Large intestine (tissue), 12 donors: ENCODE results near the gene VN1R2. TPM values are rescaled to one million over a fixed set of nuclear protein-coding genes. Genes with fewer than 3 reads are reported as not detected.
A peak's percentile ranks its signal among the peaks of the same experiment; 100 is the strongest.
"Not testable (repeated sequence)": the region's sequence is repeated elsewhere in the genome, so short reads cannot be mapped to it uniquely, and the experiment has no call there.

Source experiments
- DNase-seq, 2 donors: peaks; one replicate each; pipeline versions ENCODE4 v3.0.0 to v3.0.0-alpha.2; 2013
- H3K27ac ChIP-seq: one replicate; pipeline ENCODE4 v1.5.1; 2013; ENCODE audit warnings: low read length
- H3K27me3 ChIP-seq: 2 replicates; pipeline ENCODE4 v1.6.1; 2013; ENCODE audit warnings: low read length; ENCODE audit not compliant: control insufficient read depth, insufficient read depth
- H3K36me3 ChIP-seq: 2 replicates; pipeline ENCODE4 v1.6.1; 2013; ENCODE audit warnings: low read length; ENCODE audit not compliant: control insufficient read depth, insufficient read depth
- H3K4me1 ChIP-seq: one replicate; pipeline ENCODE4 v1.6.1; 2013; ENCODE audit warnings: low read length; ENCODE audit not compliant: control insufficient read depth, insufficient read depth
- H3K4me3 ChIP-seq: one replicate; pipeline ENCODE4 v1.5.1; 2013; ENCODE audit warnings: low read length
- H3K9me3 ChIP-seq: one replicate; pipeline ENCODE4 v1.6.1; 2013; ENCODE audit warnings: mild to moderate bottlenecking, low read depth, low read length, moderate library complexity; ENCODE audit not compliant: control insufficient read depth
- WGBS: methylation state at CpG from one replicate; pipeline ENCODE4 v1.1.5; 2013; ENCODE audit warnings: low lambda C conversion rate; ENCODE audit not compliant: insufficient coverage; 5-methylcytosine and 5-hydroxymethylcytosine counted together
- long read RNA-seq, 11 donors: transcript quantifications; one replicate each; lab custom pipeline, GENCODE V29; 2026
- polyA plus RNA-seq: library from polyadenylated mRNA; unstranded; fragments of 120-200 nt; gene quantifications from one replicate; pipeline ENCODE4 v1.2.1, GENCODE V29; 2013

Gene VN1R2, protein sequence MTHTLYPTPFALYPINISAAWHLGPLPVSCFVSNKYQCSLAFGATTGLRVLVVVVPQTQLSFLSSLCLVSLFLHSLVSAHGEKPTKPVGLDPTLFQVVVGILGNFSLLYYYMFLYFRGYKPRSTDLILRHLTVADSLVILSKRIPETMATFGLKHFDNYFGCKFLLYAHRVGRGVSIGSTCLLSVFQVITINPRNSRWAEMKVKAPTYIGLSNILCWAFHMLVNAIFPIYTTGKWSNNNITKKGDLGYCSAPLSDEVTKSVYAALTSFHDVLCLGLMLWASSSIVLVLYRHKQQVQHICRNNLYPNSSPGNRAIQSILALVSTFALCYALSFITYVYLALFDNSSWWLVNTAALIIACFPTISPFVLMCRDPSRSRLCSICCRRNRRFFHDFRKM
- polyA plus RNA-seq = 0.03 TPM
- long read RNA-seq, donor 1 = 0 reads
- long read RNA-seq, donor 2 = 0 reads
- long read RNA-seq, donor 3 = 0 reads
- long read RNA-seq, donor 4 = 0 reads
- long read RNA-seq, donor 5 = 0 reads
- long read RNA-seq, donor 6 = 0 reads
- long read RNA-seq, donor 7 = 0 reads
- long read RNA-seq, donor 8 = 0 reads
- long read RNA-seq, donor 9 = 0 reads
- long read RNA-seq, donor 10 = 0 reads
- long read RNA-seq, donor 11 = 0 reads

DNA sequence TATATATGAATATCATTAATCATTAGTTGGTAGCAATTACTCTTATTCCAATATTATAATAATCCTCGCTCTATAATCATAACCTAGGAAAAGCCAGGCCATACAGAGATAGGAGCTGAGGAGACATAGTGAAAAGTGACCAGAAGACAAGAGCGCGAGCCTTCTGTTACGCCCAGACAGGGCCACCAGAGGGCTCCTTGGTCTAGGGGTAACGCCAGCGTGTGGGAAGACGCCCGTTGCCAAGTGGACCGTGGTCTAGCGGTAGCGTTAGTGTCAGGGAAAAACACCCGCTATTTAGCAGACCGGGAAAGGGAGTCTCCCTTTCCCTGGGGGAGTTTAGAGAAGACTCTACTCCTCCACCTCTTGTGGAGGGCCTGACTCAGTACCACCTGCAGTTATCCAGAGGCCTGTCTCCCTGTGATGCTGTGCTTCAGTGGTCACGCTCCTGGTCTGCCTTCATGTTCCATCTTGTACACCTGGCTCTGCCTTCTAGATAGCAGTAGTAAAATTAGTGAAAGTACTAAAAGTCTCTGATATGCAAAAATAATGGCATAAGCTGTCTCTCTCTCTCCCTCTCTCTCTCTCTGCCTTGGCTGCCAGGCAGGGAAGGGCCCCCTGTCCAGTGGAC is at the start of gene VN1R2:
Gene VN1R2 (plus strand): TSS at position 578 of the 628 bp plus-strand sequence. CDS start 84 bp downstream, outside the sequence.
- H3K27ac ChIP-seq, H3K36me3 ChIP-seq, DNase-seq, H3K27me3 ChIP-seq, H3K9me3 ChIP-seq, H3K4me3 ChIP-seq, H3K4me1 ChIP-seq: not testable (repeated sequence)
- WGBS = no CpG with 5 or more reads among the region's 14 CpGs

GRCh38 chr19:53211554-53211953 is 46.5 kb upstream of the VN1R2 start:
- H3K4me3 ChIP-seq, DNase-seq, H3K4me1 ChIP-seq, H3K27me3 ChIP-seq, H3K36me3 ChIP-seq, H3K27ac ChIP-seq: not testable (repeated sequence)
- H3K9me3 ChIP-seq = peaks cover 37% of the 10 kb centered on the region
- WGBS = no CpG with 5 or more reads among the region's 3 CpGs

DNA sequence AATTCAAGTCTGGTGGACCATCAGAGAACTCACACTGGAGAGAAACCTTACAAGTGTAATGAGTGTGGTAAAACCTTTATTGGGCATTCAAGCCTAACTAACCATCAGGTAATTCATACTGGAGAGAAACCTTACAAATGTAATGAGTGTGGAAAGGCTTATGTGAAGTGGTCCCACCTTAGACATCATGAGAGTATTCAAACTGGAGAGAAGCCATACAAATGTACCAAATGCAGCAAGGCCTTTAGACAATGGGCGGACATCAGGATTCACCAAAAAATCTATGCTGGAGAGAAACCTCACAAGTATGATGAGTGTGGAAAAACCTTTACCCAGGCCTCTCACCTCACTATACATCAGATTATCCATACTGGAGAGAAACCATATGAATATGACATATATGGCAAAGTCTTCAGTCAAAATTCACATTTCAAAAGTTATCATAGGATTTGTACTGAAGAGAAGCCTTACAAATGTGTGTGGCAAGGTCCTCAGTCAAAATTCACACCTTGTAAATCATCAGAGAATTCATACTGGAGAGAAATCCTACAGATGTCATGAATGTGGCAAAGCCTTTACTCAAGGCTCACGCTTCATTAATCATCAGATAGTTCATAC is 45.3 kb upstream of the VN1R2 start:
- no peak for DNase-seq
- H3K4me3 ChIP-seq = no peak overlapping the region
- peaks cover 6% of the 10 kb centered on the region for H3K36me3 ChIP-seq
- H3K27me3 ChIP-seq = no peaks in the 10 kb centered on the region
- H3K27ac ChIP-seq = no peak overlapping the region
- WGBS = no CpG with 5 or more reads among the region's 2 CpGs
- H3K4me1 ChIP-seq = no peaks in the 10 kb centered on the region
- peaks cover 37% of the 10 kb centered on the region for H3K9me3 ChIP-seq

DNA sequence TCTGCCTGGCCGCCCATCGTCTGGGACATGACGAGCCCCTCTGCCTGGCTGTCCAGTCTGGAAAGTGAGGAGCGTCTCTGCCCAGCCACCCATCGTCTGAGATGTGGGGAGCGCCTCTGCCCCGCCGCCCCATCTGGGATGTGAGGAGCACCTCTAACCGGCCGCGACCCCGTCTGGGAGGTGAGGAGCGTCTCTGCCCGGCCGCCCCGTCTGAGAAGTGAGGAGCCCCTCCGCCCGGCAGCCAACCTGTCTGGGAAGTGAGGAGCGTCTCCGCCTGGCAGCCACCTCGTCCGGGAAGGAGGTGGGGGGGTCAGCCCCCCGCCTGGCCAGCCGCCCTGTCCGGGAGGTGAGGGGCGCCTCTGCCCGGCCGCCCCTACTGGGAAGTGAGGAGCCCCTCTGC is 35.4 kb upstream of the VN1R2 start:
- H3K27ac ChIP-seq, DNase-seq, H3K4me1 ChIP-seq, H3K4me3 ChIP-seq, H3K27me3 ChIP-seq, H3K36me3 ChIP-seq: not testable (repeated sequence)
- peaks cover 54% of the 10 kb centered on the region for H3K9me3 ChIP-seq
- no CpG with 5 or more reads among the region's 28 CpGs for WGBS

DNA sequence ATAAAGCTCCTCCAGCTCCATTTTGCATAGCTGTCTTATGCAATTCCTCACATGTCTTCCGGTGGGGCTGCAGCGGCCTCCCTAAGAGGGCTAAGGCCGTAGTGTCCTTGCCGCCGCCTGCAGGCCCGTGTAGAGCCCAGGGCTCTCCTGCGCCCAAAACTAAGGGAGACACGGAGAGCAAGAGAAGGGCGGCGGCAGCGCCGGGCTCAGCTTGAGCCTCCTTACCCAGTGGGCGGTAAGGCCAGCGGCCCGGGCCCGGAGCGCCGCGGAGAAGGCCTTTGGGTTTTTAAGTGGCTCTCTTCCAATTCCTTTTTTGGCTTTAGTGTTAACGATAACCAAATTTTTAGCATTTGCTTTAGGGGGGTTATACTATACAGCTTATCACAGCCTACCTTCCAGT is 33.5 kb upstream of the VN1R2 start:
- Histone ChIP-seq H3K4me1 (no peaks in the 10 kb centered on the region), H3K4me3 (no peak overlapping the region), H3K27ac (no peak overlapping the region), H3K36me3 (no peaks in the 10 kb centered on the region), H3K27me3 (no peaks in the 10 kb centered on the region), H3K9me3 (peaks cover 52% of the 10 kb centered on the region)
- 100% methylated on average over 1 of the region's 20 CpGs for WGBS
- no peak for DNase-seq

- Histone ChIP-seq H3K27ac (no peak overlapping the region), H3K4me3 (no peak overlapping the region), H3K27me3 (no peaks in the 10 kb centered on the region), H3K4me1 (no peaks in the 10 kb centered on the region), H3K9me3 (peaks cover 51% of the 10 kb centered on the region), H3K36me3 (peaks cover 29% of the 10 kb centered on the region)
- no peak for DNase-seq
- 100% methylated on average over 1 of the region's 4 CpGs for WGBS
Measured at GRCh38 chr19:53237114-53237777, 20.8 kb upstream of the VN1R2 start.

DNA sequence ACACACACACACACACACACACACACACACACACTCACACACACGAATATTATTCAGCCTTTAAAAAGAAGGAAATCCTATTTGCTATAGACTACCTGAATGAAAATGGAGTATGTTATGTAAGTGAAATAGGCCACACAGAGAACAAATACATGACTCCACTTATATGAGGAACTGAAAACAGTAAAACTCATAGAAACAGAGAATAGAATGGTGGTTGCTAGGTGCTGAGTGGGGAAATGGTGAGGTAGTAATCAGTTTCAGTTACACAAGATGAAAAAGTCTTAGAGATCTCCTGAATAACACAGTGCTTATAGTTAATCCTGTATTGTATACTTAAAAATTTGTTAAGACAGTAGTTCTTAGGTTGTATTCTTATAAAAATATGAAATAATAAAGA is 11.6 kb upstream of the VN1R2 start:
- H3K27ac ChIP-seq = no peak overlapping the region
- no peaks in the 10 kb centered on the region for H3K4me1 ChIP-seq
- no peak for DNase-seq
- no peaks in the 10 kb centered on the region for H3K27me3 ChIP-seq
- WGBS = no CpG with 5 or more reads among the region's 1 CpG
- H3K36me3 ChIP-seq = peaks cover 39% of the 10 kb centered on the region
- H3K4me3 ChIP-seq = no peak overlapping the region
- H3K9me3 ChIP-seq = peaks cover 32% of the 10 kb centered on the region

GRCh38 chr19:53254411-53255341 is 3.4 kb upstream of the VN1R2 start, which contains the start of gene ZNF677:
Gene ZNF677, minus strand, starts transcription at chr19:53254873. Its CDS starts 3,323 bp downstream, at chr19:53251550.
- H3K27ac ChIP-seq = peak within 1 kb of the TSS; percentile 75
- H3K4me1 ChIP-seq = no peaks in the 10 kb centered on the region
- peaks cover 18% of the 10 kb centered on the region for H3K9me3 ChIP-seq
- peaks cover 22% of the 10 kb centered on the region for H3K36me3 ChIP-seq
- H3K27me3 ChIP-seq = no peaks in the 10 kb centered on the region
- DNase-seq = peak; percentile 89 to 91
- no CpG with 5 or more reads among the region's 72 CpGs for WGBS
- H3K4me3 ChIP-seq = peak within 1 kb of the TSS; percentile 79

DNA sequence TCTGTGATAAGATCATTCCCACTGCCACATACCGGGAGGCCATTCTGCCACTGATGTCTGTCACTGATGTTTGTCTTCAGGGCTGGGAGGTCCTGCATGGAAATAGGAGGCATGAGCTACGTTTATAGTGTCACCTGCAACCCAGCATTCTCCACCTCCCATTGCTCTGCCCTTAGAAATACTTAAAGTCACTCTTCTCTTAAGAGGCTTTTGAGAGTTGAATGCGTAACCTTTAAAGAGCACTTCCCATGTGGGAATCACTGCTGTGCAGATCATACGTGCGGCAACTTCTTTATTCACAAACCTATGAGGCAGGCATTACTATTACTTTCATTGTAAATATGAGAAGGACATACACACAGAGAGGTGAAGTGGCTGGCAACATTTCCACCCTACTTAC is 9.5 kb downstream of the VN1R2 start, which contains the start of gene VN1R4:
Gene VN1R4 (minus strand): TSS at position 101 of the 400 bp plus-strand sequence. CDS start 58 bp downstream, at position 43.
- no CpG with 5 or more reads among the region's 5 CpGs for WGBS
- not testable (repeated sequence) for DNase-seq, H3K27ac ChIP-seq, H3K4me3 ChIP-seq, H3K36me3 ChIP-seq, H3K27me3 ChIP-seq, H3K4me1 ChIP-seq
- peaks cover 13% of the 10 kb centered on the region for H3K9me3 ChIP-seq
